Raji (cell line): ENCODE measurements around the gene ATP10D.

ENCODE experiments used
- POLR2A ChIP-seq: IDR thresholded peaks from 2 replicates; pipeline ENCODE4 v1.6.1; 2011; ENCODE audit warnings: low read depth, low read length, control low read depth; ENCODE audit not compliant: insufficient read depth

ATP10D gene

DNA sequence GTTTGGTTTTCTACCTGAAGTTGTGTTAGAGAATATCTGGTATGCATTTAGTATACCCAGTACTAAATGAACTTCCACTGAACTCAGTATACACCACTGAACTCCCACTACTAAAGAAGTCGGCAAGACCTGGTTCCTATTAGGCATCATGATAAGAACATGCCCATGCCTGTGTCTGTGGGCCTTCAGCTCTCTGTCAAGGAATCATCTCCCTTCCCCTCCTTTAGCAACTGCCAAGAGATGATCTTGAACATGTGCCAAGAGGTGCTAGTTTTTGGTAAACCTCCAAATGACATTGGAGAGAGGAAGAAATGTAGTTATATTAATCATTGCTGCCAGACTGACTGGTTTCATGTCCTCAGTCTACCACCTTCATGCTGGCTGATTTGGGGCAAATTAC, 113.2 kb downstream of the ATP10D start:
- no peak for TF ChIP-seq POLR2A

DNA sequence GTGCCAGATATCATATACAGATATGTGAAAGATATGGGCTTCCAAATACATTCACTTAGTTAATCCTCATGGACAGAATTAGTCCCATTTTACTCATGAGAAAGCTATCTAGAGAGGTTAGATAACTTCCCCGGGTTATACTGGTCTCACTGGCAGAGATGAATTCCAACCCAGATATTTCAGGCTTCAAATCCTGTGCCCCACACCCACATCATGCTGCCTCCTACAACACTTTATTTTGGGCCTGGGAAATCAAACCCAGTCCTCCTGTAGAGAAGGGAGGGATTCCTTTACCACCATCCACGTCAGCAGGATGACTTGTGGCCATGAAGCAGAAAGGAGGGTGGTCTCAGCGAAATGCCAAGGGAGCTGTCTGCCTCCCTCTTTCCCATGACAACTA, 113.8 kb downstream of the ATP10D start:
- no peak for TF ChIP-seq POLR2A

DNA sequence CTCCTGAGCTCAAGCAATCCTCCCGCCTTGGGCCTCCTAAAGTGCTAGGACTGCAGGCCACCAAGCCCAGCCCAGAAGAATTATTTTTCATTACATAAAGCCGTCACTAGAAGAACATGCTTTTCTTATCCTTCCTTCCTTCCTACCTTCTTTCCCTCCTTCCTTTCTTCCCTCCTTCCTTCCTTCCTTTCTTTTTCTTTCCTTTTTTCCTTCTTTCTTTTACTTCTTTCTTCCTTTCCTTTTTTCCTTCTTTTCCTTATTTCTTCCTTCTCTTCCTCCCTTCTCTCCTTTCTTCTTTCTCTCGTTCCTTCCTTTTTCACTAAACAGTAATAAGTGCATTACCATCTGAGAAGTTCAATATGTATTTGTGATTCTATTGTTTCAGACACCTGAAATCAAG, 121.4 kb downstream of the ATP10D start:
- no peak for TF ChIP-seq POLR2A

DNA sequence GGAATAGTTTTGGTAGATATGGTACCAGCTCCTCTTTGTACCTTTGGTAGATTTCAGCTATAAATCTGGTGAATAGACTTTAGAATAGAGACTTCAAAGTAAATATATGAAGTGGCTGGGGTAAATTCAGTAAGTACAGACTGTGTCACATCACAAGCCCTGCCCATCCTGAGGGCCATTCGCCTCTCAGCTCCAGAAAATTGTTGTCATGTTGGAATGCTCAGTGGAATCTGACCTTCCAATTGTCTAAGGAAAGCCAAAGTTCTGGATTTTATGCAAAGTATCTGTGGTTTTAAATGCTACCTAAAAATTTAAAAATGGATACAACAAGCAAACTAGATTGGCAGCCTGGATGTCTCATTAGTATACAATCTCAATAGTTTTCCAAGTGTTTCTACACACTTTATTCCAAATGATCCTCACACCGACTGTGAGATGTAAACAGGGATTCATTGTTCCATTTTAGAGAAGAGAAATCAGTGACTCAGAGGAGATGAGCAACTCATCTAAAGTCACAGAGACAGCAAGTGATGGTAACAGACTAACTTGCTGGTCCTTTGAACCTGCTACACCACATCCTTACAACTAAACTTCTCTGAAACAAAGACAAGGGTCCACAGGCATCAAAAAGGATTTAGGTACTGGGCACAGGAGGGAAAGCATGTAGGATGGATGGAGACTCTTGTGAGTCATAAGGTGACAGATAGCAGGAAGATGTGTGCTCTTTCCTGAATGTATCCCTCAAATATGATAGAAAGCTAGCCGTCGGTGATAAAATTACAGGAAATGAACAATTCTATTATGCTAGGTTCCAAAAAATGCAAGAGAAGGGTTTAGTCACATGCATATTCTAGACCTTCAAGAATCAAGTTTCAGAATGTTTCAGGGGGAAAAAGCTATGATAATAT, 127.3 kb downstream of the ATP10D start:
- no peak for TF ChIP-seq POLR2A

DNA sequence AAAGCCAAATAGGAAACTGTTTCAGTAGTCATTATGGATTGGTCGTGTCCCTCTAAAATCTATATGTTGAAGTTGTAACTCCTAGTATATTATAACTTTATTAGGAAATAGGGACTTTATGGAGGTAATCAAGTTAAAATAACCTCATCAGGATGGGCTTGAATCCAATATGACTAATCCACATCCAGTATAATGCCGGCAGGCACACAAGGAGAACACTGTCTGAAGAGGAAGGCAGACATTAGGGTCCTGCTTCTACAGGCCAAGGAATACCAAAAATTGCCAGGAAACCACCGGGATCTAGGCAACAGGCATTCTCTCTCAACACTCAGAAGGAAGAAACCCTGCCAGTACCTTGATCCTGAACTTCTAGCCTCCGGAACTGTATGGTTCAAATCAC, 130.3 kb downstream of the ATP10D start:
- no peak for TF ChIP-seq POLR2A

DNA sequence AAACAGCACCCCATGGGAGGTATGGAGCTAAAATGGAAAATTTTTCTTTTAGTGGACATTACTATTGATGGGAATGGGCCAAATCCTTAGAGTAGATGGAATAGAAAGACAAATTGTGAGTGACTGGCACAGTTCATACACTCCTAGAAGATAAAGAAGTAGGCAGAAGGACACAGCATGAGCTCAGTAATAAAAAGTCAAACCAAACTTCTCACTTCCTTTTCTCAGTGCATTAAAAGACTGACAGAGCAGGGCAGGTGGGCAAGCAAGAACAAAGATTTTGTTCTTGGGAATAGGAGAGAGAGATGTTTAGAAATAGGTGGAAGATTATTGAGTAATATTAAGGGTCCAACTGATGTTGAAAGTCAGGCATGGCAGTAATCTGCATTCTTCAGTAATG, 132.5 kb downstream of the ATP10D start:
- TF ChIP-seq POLR2A: no peak

DNA sequence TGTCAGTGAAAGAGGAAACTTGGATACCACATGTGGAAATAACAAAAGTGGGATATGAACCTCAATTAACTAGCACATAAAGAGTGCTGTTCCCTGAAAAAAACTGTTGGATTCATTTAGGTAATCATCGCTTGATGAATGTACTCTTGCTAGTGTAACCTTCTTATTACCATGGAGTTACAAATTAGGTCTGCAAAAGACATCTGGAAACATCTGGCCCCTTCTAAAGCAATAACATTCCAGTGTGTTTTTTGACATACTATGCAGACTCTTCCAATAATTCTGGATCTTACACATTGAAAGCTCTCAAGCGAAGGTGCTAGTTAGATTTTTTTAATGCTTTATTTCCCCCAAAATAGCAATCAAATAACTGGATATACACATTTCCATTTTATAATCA, 134.6 kb downstream of the ATP10D start:
- no peak for TF ChIP-seq POLR2A

DNA sequence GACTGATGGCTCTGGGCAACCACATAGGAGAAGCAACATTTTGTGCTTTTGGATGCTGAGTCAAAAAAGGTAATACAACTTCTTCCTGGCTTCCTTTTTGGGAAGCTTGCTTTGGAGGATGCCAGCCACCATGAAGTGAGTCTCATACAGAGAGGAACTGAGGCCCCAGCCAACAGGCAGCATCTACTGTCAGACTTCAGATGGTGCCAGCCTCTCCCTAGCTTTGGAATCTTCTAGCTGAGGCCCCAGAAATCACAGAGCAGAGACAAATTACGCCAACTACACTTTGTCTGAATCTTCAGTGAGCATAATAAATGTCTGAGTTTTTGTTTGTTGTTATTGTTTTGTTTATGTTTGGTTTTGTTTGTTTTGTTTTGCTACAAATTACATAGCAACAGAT, 136.1 kb downstream of the ATP10D start:
- no peak for TF ChIP-seq POLR2A

DNA sequence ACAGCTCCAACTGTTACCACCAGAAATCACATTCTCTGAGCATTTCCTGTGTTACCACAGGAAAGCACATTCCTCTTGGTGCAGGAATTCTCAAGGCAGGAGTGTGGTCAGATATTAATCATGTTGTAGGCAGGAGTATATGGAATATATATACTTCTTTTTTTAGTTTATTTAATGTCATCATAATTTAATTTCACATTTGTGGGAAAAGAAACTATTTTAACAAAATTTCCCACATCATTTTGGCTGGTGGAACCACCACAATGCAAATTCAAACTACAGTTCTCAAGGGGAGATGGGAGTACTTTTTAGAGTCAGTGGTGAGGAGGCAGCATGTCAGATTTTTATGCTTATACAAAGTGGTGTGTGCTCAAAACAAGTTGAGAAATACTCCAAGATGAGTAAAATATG, 139.0 kb downstream of the ATP10D start:
- TF ChIP-seq POLR2A: no peak

DNA sequence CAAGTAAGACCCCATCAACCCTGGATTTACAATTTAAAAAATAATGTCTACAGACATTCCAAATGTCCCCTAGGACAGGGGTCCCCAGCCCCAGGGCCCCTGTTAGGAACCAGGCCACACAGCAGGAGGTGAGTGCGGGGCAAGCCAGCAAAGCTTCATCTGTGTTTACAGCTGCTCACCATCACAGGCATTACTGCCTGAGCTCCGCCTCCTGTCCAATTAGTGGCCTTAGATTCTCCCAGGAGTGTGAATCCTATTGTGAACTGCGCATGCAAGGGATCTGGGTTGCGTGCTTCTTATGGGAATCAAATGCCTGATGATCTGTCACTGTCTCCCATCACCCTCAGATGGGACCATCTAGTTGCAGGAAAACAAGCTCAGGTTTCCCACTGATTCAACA, 146.1 kb downstream of the ATP10D start:
- no peak for TF ChIP-seq POLR2A

DNA sequence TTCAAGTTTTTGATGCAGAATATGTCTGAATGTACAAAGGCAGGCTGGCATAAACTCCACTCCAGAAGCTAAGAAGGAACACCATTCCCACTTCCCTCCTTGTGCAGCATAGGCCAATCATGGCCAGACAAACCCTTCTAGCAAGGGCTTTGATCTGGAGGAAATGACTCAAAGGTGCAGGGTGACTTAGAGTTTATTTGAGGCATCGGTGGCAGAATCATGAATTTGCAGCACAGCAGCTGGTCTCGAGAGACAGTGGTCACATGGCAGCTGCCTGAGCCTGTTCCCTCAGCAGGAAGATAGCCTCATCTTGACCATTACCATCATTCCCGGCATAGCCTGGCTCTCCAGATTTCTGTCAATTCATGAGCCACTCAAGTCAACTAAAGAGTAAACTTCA, 154.5 kb downstream of the ATP10D start:
- no peak for TF ChIP-seq POLR2A

DNA sequence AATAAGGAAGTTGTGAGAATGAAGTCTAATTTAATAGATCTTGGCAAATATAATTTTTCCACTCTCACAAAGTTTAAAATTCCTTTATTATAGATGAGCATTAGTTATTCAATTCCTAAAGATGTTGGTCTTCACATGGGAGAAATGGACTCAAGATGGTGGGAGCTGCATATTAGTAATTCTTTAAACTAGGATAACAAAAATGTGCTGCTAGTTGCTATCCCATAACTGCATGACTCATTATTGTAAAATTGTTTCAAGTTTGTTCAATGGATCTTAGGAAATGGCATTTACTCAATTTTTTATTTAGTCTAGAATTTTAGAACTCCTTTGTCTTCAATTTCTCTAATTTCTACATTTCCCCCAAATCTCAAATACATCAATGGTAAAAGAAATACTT, 155.8 kb downstream of the ATP10D start:
- TF ChIP-seq POLR2A: no peak

DNA sequence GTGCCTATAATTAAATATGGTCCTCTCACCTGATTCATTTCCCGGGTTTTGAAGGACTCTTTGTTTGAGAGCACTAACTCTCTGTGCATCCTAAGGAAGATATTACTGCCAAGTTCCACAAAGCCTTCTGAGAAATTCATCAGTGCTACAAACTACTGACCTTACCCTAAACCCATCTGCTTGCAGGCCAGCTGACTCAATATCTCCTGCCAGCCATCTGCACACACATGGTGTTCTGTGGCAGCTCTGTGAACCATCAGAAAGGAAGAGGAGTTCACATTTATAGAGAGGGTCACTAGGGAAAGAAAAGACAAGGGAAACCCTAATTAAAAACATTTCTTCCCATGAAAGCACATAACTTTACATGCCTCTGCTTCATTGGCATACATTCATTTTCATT, 156.7 kb downstream of the ATP10D start:
- no peak for TF ChIP-seq POLR2A

DNA sequence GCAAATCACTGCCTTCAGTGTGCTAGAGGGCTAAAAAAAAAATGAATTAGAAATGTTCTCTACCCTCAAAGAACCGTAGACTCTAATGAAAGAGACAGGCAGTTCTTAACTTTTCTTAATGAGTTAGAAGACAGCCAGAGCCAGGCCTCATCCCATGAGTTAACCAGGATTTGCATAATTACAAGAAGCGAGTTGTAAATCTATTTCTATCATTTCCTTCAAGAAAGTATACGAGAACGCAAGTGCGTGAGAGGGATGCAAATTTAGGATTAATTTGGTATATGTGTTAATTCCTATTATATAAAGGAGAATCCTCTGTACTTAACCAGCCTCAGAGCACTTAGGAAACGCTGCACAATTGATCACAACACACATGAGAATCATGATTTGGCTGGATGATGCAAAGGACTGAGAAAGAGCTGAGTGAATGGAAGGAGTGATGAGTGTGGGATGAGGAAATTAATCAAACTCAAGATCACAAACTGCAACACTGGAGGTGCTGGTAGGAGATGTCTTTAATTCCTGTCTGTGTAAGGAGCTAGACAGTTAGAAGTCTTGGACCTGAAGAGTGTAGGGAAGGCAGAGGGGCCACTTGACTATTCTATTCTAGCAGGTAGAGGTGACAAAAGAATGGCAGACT, 157.2 kb downstream of the ATP10D start:
- no peak for TF ChIP-seq POLR2A
